HL-60 (cell line): ENCODE results near the gene NNT.

Source experiments
- DNase-seq, 2 experiments: peaks; one replicate each; pipeline ENCODE4 v3.0.0-alpha.2; 2010 to 2020; ENCODE audit warnings: low read depth in 1 of 2, low spot score in 1 of 2
- H3K27ac ChIP-seq: fragments of 250-450 bp; sonication (Bioruptor Pico); replicated peaks from 2 replicates; pipeline ENCODE4 v1.5.1; 2020; ENCODE audit warnings: mild to moderate bottlenecking, moderate library complexity
- H3K27me3 ChIP-seq: fragments of 250-450 bp; sonication (Bioruptor Pico); 2 replicates; pipeline ENCODE4 v1.5.1; 2021; ENCODE audit warnings: mild to moderate bottlenecking, moderate library complexity; ENCODE audit not compliant: insufficient read depth, poor library complexity, severe bottlenecking
- H3K4me3 ChIP-seq: replicated peaks from 2 replicates; pipeline ENCODE4 v1.5.1; 2011; ENCODE audit warnings: mild to moderate bottlenecking, control low read depth, low read length; ENCODE audit not compliant: insufficient read depth
- CTCF ChIP-seq: IDR thresholded peaks from one replicate; pipeline ENCODE4 v1.5.1; 2011; ENCODE audit warnings: low read length, control low read depth, inconsistent platforms; ENCODE audit not compliant: insufficient read depth
- GABPA ChIP-seq: IDR thresholded peaks from 2 replicates; pipeline ENCODE4 v1.6.1; 2012; ENCODE audit warnings: low read depth
- POLR2AphosphoS5 ChIP-seq: IDR thresholded peaks from 2 replicates; pipeline ENCODE4 v1.6.1; 2012; ENCODE audit warnings: low read depth
- REST ChIP-seq: IDR thresholded peaks from 2 replicates; pipeline ENCODE4 v1.6.1; 2012; ENCODE audit warnings: low read depth; ENCODE audit not compliant: insufficient replicate concordance
- SPI1 ChIP-seq: IDR thresholded peaks from 2 replicates; pipeline ENCODE4 v1.6.1; 2012; ENCODE audit warnings: low read depth, mild to moderate bottlenecking, borderline replicate concordance

The NNT gene

GRCh38 chr5:43620944-43621505, 18.0 kb downstream of the NNT start:
- TF ChIP-seq SPI1 (no peak), REST (no peak), POLR2AphosphoS5 (no peak), CTCF (no peak), GABPA (no peak)
- DNase-seq, result no peak
- Histone ChIP-seq H3K4me3 (no peak overlapping the region), H3K27me3 (no peaks in the 10 kb centered on the region), H3K27ac (no peak overlapping the region)

GRCh38 chr5:43622074-43622473, 19.1 kb downstream of the NNT start:
- Histone ChIP-seq H3K27ac (no peak overlapping the region), H3K4me3 (no peak overlapping the region), H3K27me3 (no peaks in the 10 kb centered on the region)
- TF ChIP-seq REST, result no peak
- no peak for TF ChIP-seq CTCF
- no peak for TF ChIP-seq GABPA
- no peak for TF ChIP-seq SPI1
- TF ChIP-seq POLR2AphosphoS5, result no peak
- DNase-seq, result no peak

GRCh38 chr5:43623048-43623680, 20.2 kb downstream of the NNT start:
- Histone ChIP-seq H3K27me3 (no peaks in the 10 kb centered on the region), H3K27ac (no peak overlapping the region), H3K4me3 (no peak overlapping the region)
- TF ChIP-seq POLR2AphosphoS5 (no peak), GABPA (no peak), REST (no peak)
- DNase-seq, result no peak
